ACC112 (cell line): Measurements from ENCODE around the gene JADE2.
A peak's percentile ranks its signal among the peaks of the same experiment; 100 is the strongest.
"Not testable (repeated sequence)": the region's sequence is repeated elsewhere in the genome, so short reads cannot be mapped to it uniquely, and the experiment has no call there.

Experiments
- H2AFZ ChIP-seq: fragments of 200-600 bp; sonication (generic); one replicate; pipeline ENCODE4 v1.6.0; 2017; ENCODE audit warnings: antibody characterized with exemption, low read length; ENCODE audit not compliant: unreplicated experiment
- H3K27ac ChIP-seq: fragments of 200-600 bp; sonication (generic); 2 replicates; pipeline ENCODE4 v1.5.1; 2014; ENCODE audit warnings: low read depth, mild to moderate bottlenecking, antibody characterized with exemption, low read length, moderate library complexity
- H3K27me3 ChIP-seq: fragments of 200-600 bp; sonication (generic); 2 replicates; pipeline ENCODE4 v1.6.1; 2014; ENCODE audit warnings: mild to moderate bottlenecking, antibody characterized with exemption, low read length, moderate library complexity, mixed read lengths; ENCODE audit not compliant: insufficient read depth
- H3K36me3 ChIP-seq: fragments of 200-600 bp; sonication (generic); 2 replicates; pipeline ENCODE4 v1.6.1; 2016; ENCODE audit warnings: mild to moderate bottlenecking, antibody characterized with exemption, low read length, moderate library complexity, mixed read lengths; ENCODE audit not compliant: insufficient read depth
- H3K4me1 ChIP-seq: fragments of 200-600 bp; sonication (generic); one replicate; pipeline ENCODE4 v1.6.1; 2016; ENCODE audit warnings: low read length, mixed read lengths; ENCODE audit not compliant: insufficient read depth, unreplicated experiment, control insufficient read depth
- H3K4me3 ChIP-seq: fragments of 200-600 bp; sonication (generic); 2 replicates; pipeline ENCODE4 v1.5.1; 2014; ENCODE audit warnings: mild to moderate bottlenecking, low read depth, low read length
- H3K79me2 ChIP-seq: fragments of 200-600 bp; sonication (generic); one replicate; pipeline ENCODE4 v1.6.0; 2016; ENCODE audit warnings: low read length; ENCODE audit not compliant: control insufficient read depth, unreplicated experiment, insufficient read depth

The JADE2 gene

GRCh38 chr5:134494780-134495179 lies 30.7 kb upstream of the JADE2 start:
- no peak overlapping the region for H3K27ac ChIP-seq
- H3K36me3 ChIP-seq: no peaks in the 10 kb centered on the region
- no peaks in the 10 kb centered on the region for H3K27me3 ChIP-seq
- peaks cover 7% of the 10 kb centered on the region for H3K4me1 ChIP-seq
- no peaks in the 10 kb centered on the region for H3K79me2 ChIP-seq
- no peak overlapping the region for H3K4me3 ChIP-seq
- H2AFZ ChIP-seq: no peak overlapping the region

- peaks cover 21% of the 10 kb centered on the region for H3K4me1 ChIP-seq
- not testable (repeated sequence) for H3K27me3 ChIP-seq
These were observed 25.6 kb upstream of the JADE2 start for GRCh38 chr5:134499905-134500304.

GRCh38 chr5:134500699-134501430 lies 24.6 kb upstream of the JADE2 start:
- Histone ChIP-seq H3K4me1 (peaks cover 24% of the 10 kb centered on the region), H3K4me3 (no peak overlapping the region), H3K27me3 (no peaks in the 10 kb centered on the region), H3K36me3 (no peaks in the 10 kb centered on the region), H2AFZ (no peak overlapping the region), H3K79me2 (no peaks in the 10 kb centered on the region), H3K27ac (no peak overlapping the region)

More at GRCh38 chr5:134499905-134500304, 25.6 kb upstream of the JADE2 start:
- H3K27ac ChIP-seq, H2AFZ ChIP-seq, H3K4me3 ChIP-seq, H3K79me2 ChIP-seq, H3K36me3 ChIP-seq: not testable (repeated sequence)

GRCh38 chr5:134502259-134502658 lies 23.2 kb upstream of the JADE2 start:
- H3K27ac ChIP-seq: no peak overlapping the region
- peaks cover 38% of the 10 kb centered on the region for H3K4me1 ChIP-seq
- no peak overlapping the region for H3K4me3 ChIP-seq
- H3K79me2 ChIP-seq: no peaks in the 10 kb centered on the region
- H3K36me3 ChIP-seq: no peaks in the 10 kb centered on the region
- H2AFZ ChIP-seq: no peak overlapping the region
- H3K27me3 ChIP-seq: no peaks in the 10 kb centered on the region

GRCh38 chr5:134503088-134503936 lies 22.2 kb upstream of the JADE2 start:
- H3K4me1 ChIP-seq: peaks cover 38% of the 10 kb centered on the region
- H2AFZ ChIP-seq: peak overlapping the region; percentile 63
- no peak overlapping the region for H3K4me3 ChIP-seq

GRCh38 chr5:134503937-134504437 lies 21.5 kb upstream of the JADE2 start:
- Histone ChIP-seq H2AFZ (peak overlapping the region; percentile 63), H3K27me3 (no peaks in the 10 kb centered on the region), H3K4me1 (peaks cover 41% of the 10 kb centered on the region), H3K79me2 (no peaks in the 10 kb centered on the region), H3K4me3 (no peak overlapping the region), H3K36me3 (no peaks in the 10 kb centered on the region), H3K27ac (peak overlapping the region; percentile 79)

More at GRCh38 chr5:134503088-134503936, 22.2 kb upstream of the JADE2 start:
- no peaks in the 10 kb centered on the region for H3K36me3 ChIP-seq
- no peaks in the 10 kb centered on the region for H3K27me3 ChIP-seq
- peak overlapping the region; percentile 79 for H3K27ac ChIP-seq
- no peaks in the 10 kb centered on the region for H3K79me2 ChIP-seq

- no peaks in the 10 kb centered on the region for H3K27me3 ChIP-seq
- H2AFZ ChIP-seq: no peak overlapping the region
- peaks cover 49% of the 10 kb centered on the region for H3K4me1 ChIP-seq
- no peak overlapping the region for H3K27ac ChIP-seq
- no peaks in the 10 kb centered on the region for H3K79me2 ChIP-seq
- no peak overlapping the region for H3K4me3 ChIP-seq
- H3K36me3 ChIP-seq: no peaks in the 10 kb centered on the region
These were observed 20.7 kb upstream of the JADE2 start for GRCh38 chr5:134504629-134505300.

- peaks cover 61% of the 10 kb centered on the region for H3K4me1 ChIP-seq
- H3K36me3 ChIP-seq: no peaks in the 10 kb centered on the region
- no peak overlapping the region for H3K27ac ChIP-seq
- H3K4me3 ChIP-seq: peak overlapping the region; percentile 38
- no peaks in the 10 kb centered on the region for H3K79me2 ChIP-seq
- H3K27me3 ChIP-seq: no peaks in the 10 kb centered on the region
- H2AFZ ChIP-seq: peak overlapping the region; percentile 90
These were observed 19.1 kb upstream of the JADE2 start for GRCh38 chr5:134506054-134507039.

GRCh38 chr5:134507452-134507851 lies 18.0 kb upstream of the JADE2 start:
- H3K4me1 ChIP-seq: peaks cover 72% of the 10 kb centered on the region
- H3K4me3 ChIP-seq: no peak overlapping the region
- H3K27ac ChIP-seq: no peak overlapping the region
- H2AFZ ChIP-seq: no peak overlapping the region
- no peaks in the 10 kb centered on the region for H3K79me2 ChIP-seq
- no peaks in the 10 kb centered on the region for H3K27me3 ChIP-seq
- H3K36me3 ChIP-seq: no peaks in the 10 kb centered on the region
